ENCODE data around the gene MAP2K7.

GRCh38 chr19:7877249-7877836 is 26.3 kb upstream of the MAP2K7 start:
- TF ChIP-seq POLR2A (IDR thresholded peaks at IDR 0.05) (no peak), CTCF (IDR thresholded peaks at IDR 0.05) (no peak), POLR2AphosphoS5 (IDR thresholded peaks at IDR 0.05) (no peak)

Measured in transverse colon (tissue), 4 donors.